ENCODE results near the gene ITGAL.
"Not testable (repeated sequence)": the region's sequence is repeated elsewhere in the genome, so short reads cannot be mapped to it uniquely, and the experiment has no call there.

ITGAL gene

GRCh38 chr16:30521476-30521872 lies 48.9 kb downstream of the ITGAL start:
- Mint-ChIP-seq H3K4me3 (no peak overlapping the region), H3K36me3 (ENCODE audit: low read depth) (peaks cover 83% of the 10 kb centered on the region), H3K9me3 (no peaks in the 10 kb centered on the region), H3K27ac (no peak overlapping the region), H3K4me1 (ENCODE audit: low read depth) (peaks cover 24% of the 10 kb centered on the region), H3K27me3 (no peaks in the 10 kb centered on the region)
- intact Hi-C loops (cut with micrococcal nuclease): no loop called here

- Mint-ChIP-seq H3K4me3 (no peak overlapping the region), H3K27ac (peak overlapping the region; percentile 1), H3K27me3 (no peaks in the 10 kb centered on the region), H3K9me3 (no peaks in the 10 kb centered on the region), H3K4me1 (ENCODE audit: low read depth) (peaks cover 24% of the 10 kb centered on the region), H3K36me3 (ENCODE audit: low read depth) (peaks cover 77% of the 10 kb centered on the region)
- intact Hi-C loops (cut with micrococcal nuclease): no loop called here
These were observed 49.5 kb downstream of the ITGAL start for GRCh38 chr16:30521873-30522641.

- Mint-ChIP-seq H3K4me1 (ENCODE audit: low read depth) (peaks cover 31% of the 10 kb centered on the region), H3K36me3 (ENCODE audit: low read depth) (peaks cover 69% of the 10 kb centered on the region)
- H3K27me3 Mint-ChIP-seq; intact Hi-C loops (cut with micrococcal nuclease); H3K9me3 Mint-ChIP-seq; H3K4me3 Mint-ChIP-seq; H3K27ac Mint-ChIP-seq: not testable (repeated sequence)
These were observed 50.3 kb downstream of the ITGAL start for GRCh38 chr16:30522702-30523463.

- peaks cover 42% of the 10 kb centered on the region for H3K4me1 Mint-ChIP-seq (ENCODE audit: low read depth)
- H3K9me3 Mint-ChIP-seq: no peaks in the 10 kb centered on the region
- intact Hi-C loops (cut with micrococcal nuclease): no loop called here
- H3K27me3 Mint-ChIP-seq: no peaks in the 10 kb centered on the region
- no peak overlapping the region for H3K4me3 Mint-ChIP-seq
- H3K36me3 Mint-ChIP-seq (ENCODE audit: low read depth): peaks cover 58% of the 10 kb centered on the region
- no peak overlapping the region for H3K27ac Mint-ChIP-seq
These were observed 51.4 kb downstream of the ITGAL start for GRCh38 chr16:30523768-30524574.

- H3K36me3 Mint-ChIP-seq (ENCODE audit: low read depth): peaks cover 49% of the 10 kb centered on the region
- peaks cover 51% of the 10 kb centered on the region for H3K4me1 Mint-ChIP-seq (ENCODE audit: low read depth)
- intact Hi-C loops (cut with micrococcal nuclease): loop anchor here (5.0 kb wide), 1 partner anchor 47 kb away; the partner anchor contains the start of gene ZNF688
- no peaks in the 10 kb centered on the region for H3K9me3 Mint-ChIP-seq
- no peak overlapping the region for H3K27ac Mint-ChIP-seq
- H3K27me3 Mint-ChIP-seq: no peaks in the 10 kb centered on the region
- H3K4me3 Mint-ChIP-seq: no peak overlapping the region
These were observed 52.3 kb downstream of the ITGAL start for GRCh38 chr16:30524575-30525568.

GRCh38 chr16:30525844-30526136 lies 53.2 kb downstream of the ITGAL start:
- Mint-ChIP-seq H3K27me3 (no peaks in the 10 kb centered on the region), H3K36me3 (ENCODE audit: low read depth) (peaks cover 46% of the 10 kb centered on the region), H3K4me1 (ENCODE audit: low read depth) (peaks cover 60% of the 10 kb centered on the region), H3K9me3 (no peaks in the 10 kb centered on the region), H3K27ac (peak overlapping the region; percentile 99), H3K4me3 (peak overlapping the region; percentile 93)
- intact Hi-C loops (cut with micrococcal nuclease): loop anchor here (1.0 to 5.0 kb wide), 4 partner anchors 47 to 171 kb away; partner anchors contain the start of genes CD2BP2, ZNF688 and ZNF785

- Mint-ChIP-seq H3K4me3 (peak within 1 kb of the TSS; percentile 93), H3K9me3 (no peaks in the 10 kb centered on the region), H3K27ac (peak within 1 kb of the TSS; percentile 99), H3K27me3 (no peaks in the 10 kb centered on the region), H3K36me3 (ENCODE audit: low read depth) (peaks cover 47% of the 10 kb centered on the region), H3K4me1 (ENCODE audit: low read depth) (peaks cover 65% of the 10 kb centered on the region)
- intact Hi-C loops (cut with micrococcal nuclease): loop anchor here (1.0 to 5.0 kb wide), 4 partner anchors 46 to 171 kb away; partner anchors contain the start of genes CD2BP2, ZNF688 and ZNF785
These were observed 53.7 kb downstream of the ITGAL start, which contains the start of gene ZNF768 for GRCh38 chr16:30526137-30526822. ZNF768 (minus strand) TSS chr16:30526566; CDS start chr16:30526413, 153 bp downstream.

GRCh38 chr16:30526823-30527634 lies 54.5 kb downstream of the ITGAL start:
- peak overlapping the region; percentile 99 for H3K27ac Mint-ChIP-seq
- intact Hi-C loops (cut with micrococcal nuclease): loop anchor here (1.0 to 5.0 kb wide), 4 partner anchors 45 to 172 kb away; partner anchors contain the start of genes CD2BP2, ZNF688 and ZNF785
- H3K9me3 Mint-ChIP-seq: no peaks in the 10 kb centered on the region
- no peaks in the 10 kb centered on the region for H3K27me3 Mint-ChIP-seq
- H3K36me3 Mint-ChIP-seq (ENCODE audit: low read depth): peaks cover 47% of the 10 kb centered on the region
- H3K4me1 Mint-ChIP-seq (ENCODE audit: low read depth): peaks cover 67% of the 10 kb centered on the region
- peak overlapping the region; percentile 76 for H3K4me3 Mint-ChIP-seq

GRCh38 chr16:30527635-30528178 lies 55.2 kb downstream of the ITGAL start:
- H3K27ac Mint-ChIP-seq: peak overlapping the region; percentile 99
- intact Hi-C loops (cut with micrococcal nuclease): loop anchor here (2.0 to 5.0 kb wide), 3 partner anchors 45 to 173 kb away; partner anchors contain the start of genes CD2BP2 and ZNF688

GRCh38 chr16:30528799-30529457 lies 56.4 kb downstream of the ITGAL start:
- Mint-ChIP-seq H3K9me3 (no peaks in the 10 kb centered on the region), H3K4me3 (no peak overlapping the region), H3K27ac (peak overlapping the region; percentile 99), H3K4me1 (ENCODE audit: low read depth) (peaks cover 70% of the 10 kb centered on the region), H3K36me3 (ENCODE audit: low read depth) (peaks cover 53% of the 10 kb centered on the region), H3K27me3 (no peaks in the 10 kb centered on the region)
- intact Hi-C loops (cut with micrococcal nuclease): loop anchor here (5.0 kb wide), 1 partner anchor 43 kb away; the partner anchor contains the start of gene ZNF688

More at GRCh38 chr16:30527635-30528178, 55.2 kb downstream of the ITGAL start:
- peaks cover 48% of the 10 kb centered on the region for H3K36me3 Mint-ChIP-seq (ENCODE audit: low read depth)
- no peaks in the 10 kb centered on the region for H3K27me3 Mint-ChIP-seq
- peaks cover 67% of the 10 kb centered on the region for H3K4me1 Mint-ChIP-seq (ENCODE audit: low read depth)
- no peaks in the 10 kb centered on the region for H3K9me3 Mint-ChIP-seq
- H3K4me3 Mint-ChIP-seq: peak overlapping the region; percentile 76
